Uterus (tissue), 4 donors: ENCODE measurements around the gene JPH3. TPM values are rescaled to one million over a fixed set of nuclear protein-coding genes. Genes with fewer than 3 reads are reported as not detected.

Experiments used
- DNase-seq, 2 donors: peaks; one replicate each; pipeline ENCODE4 v3.0.0-alpha.2; 2019 to 2020
- H3K27ac ChIP-seq, 2 donors: fragments of 200-600 bp; sonication (generic); 1 replicate in 1 of 2; 2 replicates in 1 of 2; pipeline ENCODE4 v1.5.1; 2016 to 2018
- H3K27me3 ChIP-seq, 2 donors: fragments of 200-600 bp; sonication (generic); one replicate each; pipeline ENCODE4 v1.5.1; 2018 to 2019; ENCODE audit warnings: control low read depth in 1 of 2
- H3K36me3 ChIP-seq, 2 donors: fragments of 200-600 bp; sonication (generic); one replicate each; pipeline ENCODE4 v1.5.1; 2019; ENCODE audit warnings: control low read depth in 1 of 2
- H3K4me1 ChIP-seq, 2 donors: fragments of 200-600 bp; sonication (generic); one replicate each; pipeline ENCODE4 v1.5.1; 2018 to 2019; ENCODE audit warnings: control low read depth in 1 of 2
- H3K4me3 ChIP-seq, 2 donors: fragments of 200-600 bp; sonication (generic); 1 replicate in 1 of 2; 2 replicates in 1 of 2; pipeline ENCODE4 v1.5.1; 2018 to 2019; ENCODE audit warnings: mild to moderate bottlenecking in 1 of 2
- H3K9me3 ChIP-seq, 2 donors: fragments of 200-600 bp; sonication (generic); one replicate each; pipeline ENCODE4 v1.5.1; 2019; ENCODE audit warnings: control low read depth in 1 of 2
- CTCF ChIP-seq, 4 experiments: fragments of 200-600 bp in 2 of 4; fragments of 450-650 bp in 2 of 4; sonication (generic) in 2 of 4; IDR thresholded peaks; one replicate each; pipeline ENCODE4 v1.5.1; 2016 to 2019; ENCODE audit warnings: antibody characterized with exemption in 4 of 4, mild to moderate bottlenecking in 2 of 4, moderate library complexity in 1 of 4
- POLR2A ChIP-seq, 2 donors: fragments of 450-650 bp; IDR thresholded peaks; one replicate each; pipeline ENCODE4 v1.6.1; 2016; ENCODE audit warnings: antibody characterized with exemption in 2 of 2, mild to moderate bottlenecking in 1 of 2, moderate library complexity in 1 of 2
- intact Hi-C: fragments of 100-400 bp; cut with DNase I; formaldehyde crosslinking; loops from one replicate; pipeline ENCODE4 v1.15.1; 2023; ENCODE audit warnings: low total_unique reads
- total RNA-seq, 4 donors: library from RNA; depleted of rRNA in 3 of 4; stranded (reverse); fragments of >200 nt in 3 of 4; gene quantifications; one replicate each; pipeline versions ENCODE4 v1.1.0 to v1.2.4, GENCODE V29; 2014 to 2023
- donor health status: DM: yes; HTN: yes; CAD: no.

JPH3 gene
- total RNA-seq, 4 donors from 2014 or later: 0.27 to 1.1 TPM; not detected in 2

- no peak for TF ChIP-seq CTCF (IDR thresholded peaks at IDR 0.05)
- TF ChIP-seq POLR2A (IDR thresholded peaks at IDR 0.05): no peak
- Histone ChIP-seq H3K27ac (no peak overlapping the region), H3K9me3 (no peaks in the 10 kb centered on the region), H3K27me3 (no peaks in the 10 kb centered on the region), H3K4me3 (no peak overlapping the region), H3K4me1 (no peaks in the 10 kb centered on the region), H3K36me3 (no peaks in the 10 kb centered on the region)
- intact Hi-C loops: no loop called here
- DNase-seq: no peak
These were observed 89.9 kb downstream of the JPH3 start for GRCh38 chr16:87692176-87692575.

GRCh38 chr16:87692756-87693155, 90.4 kb downstream of the JPH3 start:
- H3K4me1 ChIP-seq: no peaks in the 10 kb centered on the region
- intact Hi-C loops: no loop called here

DNA sequence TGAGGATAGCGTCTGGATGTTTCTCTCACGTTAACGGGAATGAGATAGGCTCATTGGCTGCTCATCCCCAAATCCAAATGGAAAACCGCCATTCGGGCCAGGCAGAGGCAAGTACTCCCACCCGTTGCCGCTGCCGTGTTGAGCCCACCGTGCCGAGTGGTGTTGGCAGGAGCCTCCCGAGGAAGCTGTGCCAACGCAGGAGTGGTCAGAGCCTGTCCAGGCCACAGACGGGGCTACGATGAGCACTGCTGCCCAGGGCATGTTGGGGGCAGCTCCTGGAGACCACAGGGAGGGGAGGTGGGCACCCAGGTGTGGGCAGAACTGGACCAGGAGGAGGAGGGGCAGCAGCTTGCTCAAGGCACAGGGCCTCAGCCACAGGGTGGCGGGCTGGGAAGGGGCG, 91.5 kb downstream of the JPH3 start:
- Histone ChIP-seq H3K36me3 (no peaks in the 10 kb centered on the region), H3K4me1 (no peaks in the 10 kb centered on the region), H3K27me3 (no peaks in the 10 kb centered on the region), H3K9me3 (no peaks in the 10 kb centered on the region), H3K27ac (no peak overlapping the region), H3K4me3 (no peak overlapping the region)
- intact Hi-C loops: no loop called here
- TF ChIP-seq CTCF (IDR thresholded peaks at IDR 0.05) (no peak), POLR2A (IDR thresholded peaks at IDR 0.05) (no peak)
- no peak for DNase-seq

More at GRCh38 chr16:87692756-87693155, 90.4 kb downstream of the JPH3 start:
- no peaks in the 10 kb centered on the region for H3K27me3 ChIP-seq
- no peak overlapping the region for H3K4me3 ChIP-seq
- no peak for DNase-seq
- H3K27ac ChIP-seq: no peak overlapping the region
- H3K9me3 ChIP-seq: no peaks in the 10 kb centered on the region
- H3K36me3 ChIP-seq: no peaks in the 10 kb centered on the region
- no peak for TF ChIP-seq CTCF (IDR thresholded peaks at IDR 0.05)
- no peak for TF ChIP-seq POLR2A (IDR thresholded peaks at IDR 0.05)

DNA sequence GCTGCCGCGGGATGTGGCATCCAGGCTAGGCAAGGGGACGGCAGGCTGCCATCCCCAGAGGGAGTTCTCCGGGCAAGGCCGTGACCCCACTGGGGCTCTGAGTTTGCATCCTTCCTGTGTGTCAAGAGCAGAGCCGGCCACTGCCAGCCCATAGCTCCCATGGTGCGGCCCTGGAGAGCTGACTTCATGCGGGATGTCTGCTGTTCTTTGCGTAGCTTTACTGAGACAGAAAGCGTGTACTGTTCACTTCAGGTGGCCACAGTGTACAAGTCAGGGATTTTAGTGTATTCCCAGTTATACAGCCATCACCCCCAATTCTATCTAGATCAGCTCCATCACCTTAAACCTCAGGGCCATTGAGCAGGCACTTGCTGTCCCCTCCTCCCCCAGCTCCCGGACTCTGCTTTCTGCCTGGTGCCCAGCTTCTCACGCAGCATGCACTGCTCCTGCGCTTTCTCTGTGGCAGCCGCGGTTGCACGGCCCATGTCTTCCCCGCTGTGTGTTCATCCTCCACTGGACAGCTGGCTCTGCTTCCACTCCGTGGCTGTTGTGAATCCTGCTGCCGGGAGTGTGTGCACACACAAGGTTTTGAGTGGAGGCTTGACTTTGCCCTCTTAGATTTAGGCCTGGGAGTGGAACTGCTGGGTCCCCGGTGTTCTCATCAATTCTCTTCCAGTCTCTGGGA, 92.3 kb downstream of the JPH3 start:
- Histone ChIP-seq H3K4me3 (no peak overlapping the region), H3K9me3 (no peaks in the 10 kb centered on the region), H3K4me1 (no peaks in the 10 kb centered on the region), H3K27ac (no peak overlapping the region), H3K36me3 (no peaks in the 10 kb centered on the region), H3K27me3 (no peaks in the 10 kb centered on the region)
- intact Hi-C loops: no loop called here
- no peak for DNase-seq
- TF ChIP-seq CTCF (IDR thresholded peaks at IDR 0.05) (no peak), POLR2A (IDR thresholded peaks at IDR 0.05) (no peak)

GRCh38 chr16:87695534-87695933, 93.2 kb downstream of the JPH3 start:
- Histone ChIP-seq H3K4me1 (no peaks in the 10 kb centered on the region), H3K4me3 (no peak overlapping the region), H3K36me3 (no peaks in the 10 kb centered on the region), H3K9me3 (no peaks in the 10 kb centered on the region), H3K27me3 (no peaks in the 10 kb centered on the region), H3K27ac (no peak overlapping the region)
- intact Hi-C loops: no loop called here
- TF ChIP-seq POLR2A (IDR thresholded peaks at IDR 0.05) (no peak), CTCF (IDR thresholded peaks at IDR 0.05) (no peak)
- no peak for DNase-seq
